ENCODE data around the gene ZSCAN16. TPM values are rescaled to one million over a fixed set of nuclear protein-coding genes. Genes with fewer than 3 reads are reported as not detected.

The ZSCAN16 gene
- total and polyA plus RNA-seq, 10 of the 15 experiments (the other 5 are each of a cell fraction or from before 2014, with no cell fraction given), result 4.6 to 13.8 (median 10.3) TPM

- DNase-seq (ENCODE audit: low read depth, low spot score), result no peak
- no TSS peak for BruUV-seq (replicated peaks)
- RAD21 ChIA-PET (ENCODE audit: unreplicated experiment), result no interaction called here
- SMC1A ChIA-PET (ENCODE audit: uncharacterized antibody, unreplicated experiment), result no interaction called here
- Histone ChIP-seq H3K79me2 (ENCODE audit: control insufficient read depth, insufficient read depth, low read length) (no peaks in the 10 kb centered on the region), H3K27ac (ENCODE audit: control insufficient read depth, insufficient read depth) (no peak overlapping the region), H3K4me1 (ENCODE audit: control insufficient read depth, insufficient read depth, low read length) (no peaks in the 10 kb centered on the region), H2AFZ (ENCODE audit: control insufficient read depth, low read depth, low read length) (no peak overlapping the region), H3K36me3 (ENCODE audit: control insufficient read depth in 2 of 2, insufficient read depth in 2 of 2, low read length in 1 of 2) (peaks cover 9 to 43% of the 10 kb centered on the region in 2 experiments), H3K9me3 (replicated peaks; ENCODE audit: control insufficient read depth, insufficient read depth, low read length) (peaks cover 15% of the 10 kb centered on the region), H3K27me3 (replicated peaks in 1 of 2; ENCODE audit: control insufficient read depth in 2 of 2, insufficient read depth in 2 of 2, low read length in 1 of 2) (no peaks in the 10 kb centered on the region), H3K4me3 (no peak overlapping the region), H3K4me2 (ENCODE audit: control insufficient read depth, insufficient read depth) (no peak overlapping the region), H3K9ac (ENCODE audit: control insufficient read depth, insufficient read depth, low read length) (no peak overlapping the region), H4K20me1 (ENCODE audit: control insufficient read depth, insufficient read depth) (no peaks in the 10 kb centered on the region)
- POLR2A ChIA-PET, result no interaction called here
- CTCF ChIA-PET, result no interaction called here
- in situ Hi-C loops (cut with MboI) (no loop called here), intact Hi-C loops (cut with micrococcal nuclease; ENCODE audit: unreplicated experiment) (no loop called here)
- TF ChIP-seq RAD21 (IDR thresholded peaks at IDR 0.05; ENCODE audit: insufficient read depth, low read depth, low read length) (no peak), STAT1 (conservative IDR thresholded peaks at IDR 0.05) (no peak), NR2C2 (IDR thresholded peaks at IDR 0.05; ENCODE audit: borderline replicate concordance, control insufficient read depth, insufficient read length, low read depth) (no peak), TARDBP (IDR thresholded peaks at IDR 0.05; ENCODE audit: borderline replicate concordance) (no peak), SUPT20H (IDR thresholded peaks at IDR 0.05; ENCODE audit: borderline replicate concordance, control insufficient read depth, low read depth, low read length) (no peak), TBL1XR1 (IDR thresholded peaks at IDR 0.05; ENCODE audit: low read depth, low read length) (no peak)
- FAIRE-seq, result no peak
- no peak for ATAC-seq
Measured at GRCh38 chr6:28154357-28154756, 29.9 kb downstream of the ZSCAN16 start.

- Histone ChIP-seq H3K27me3 (replicated peaks in 1 of 2; ENCODE audit: control insufficient read depth in 2 of 2, insufficient read depth in 2 of 2, low read length in 1 of 2) (no peaks in the 10 kb centered on the region), H3K4me1 (ENCODE audit: control insufficient read depth, insufficient read depth, low read length) (no peaks in the 10 kb centered on the region), H3K4me2 (ENCODE audit: control insufficient read depth, insufficient read depth) (no peak overlapping the region), H3K9ac (ENCODE audit: control insufficient read depth, insufficient read depth, low read length) (no peak overlapping the region), H4K20me1 (ENCODE audit: control insufficient read depth, insufficient read depth) (no peaks in the 10 kb centered on the region), H3K9me3 (replicated peaks; ENCODE audit: control insufficient read depth, insufficient read depth, low read length) (peaks cover 6% of the 10 kb centered on the region), H3K79me2 (ENCODE audit: control insufficient read depth, insufficient read depth, low read length) (no peaks in the 10 kb centered on the region), H3K4me3 (no peak overlapping the region), H2AFZ (ENCODE audit: control insufficient read depth, low read depth, low read length) (no peak overlapping the region), H3K27ac (ENCODE audit: control insufficient read depth, insufficient read depth) (no peak overlapping the region), H3K36me3 (ENCODE audit: control insufficient read depth in 2 of 2, insufficient read depth in 2 of 2, low read length in 1 of 2) (peaks cover 3 to 19% of the 10 kb centered on the region in 2 experiments)
- ATAC-seq (no peak), DNase-seq (ENCODE audit: low read depth, low spot score) (no peak), FAIRE-seq (no peak)
- 96% methylated on average over 3 of the region's 3 CpGs for WGBS (ENCODE audit: insufficient coverage, insufficient replicate concordance, low lambda C conversion rate, missing lambda C conversion rate)
- CTCF ChIA-PET, result no interaction called here
- BruUV-seq (replicated peaks), result no TSS peak
- RAD21 ChIA-PET (ENCODE audit: unreplicated experiment), result no interaction called here
- in situ Hi-C loops (cut with MboI), result no loop called here
- POLR2A ChIA-PET, result no interaction called here
- SMC1A ChIA-PET (ENCODE audit: uncharacterized antibody, unreplicated experiment), result interaction anchor here (0.6 kb wide), 1 partner anchor 225 kb away, joined by 3 read pairs; no protein-coding TSS in a partner anchor
- intact Hi-C loops (cut with micrococcal nuclease; ENCODE audit: unreplicated experiment), result no loop called here
- TF ChIP-seq POLR2AphosphoS2 (IDR thresholded peaks at IDR 0.05; ENCODE audit: low read depth, low read length) (no peak), NFIC (IDR thresholded peaks at IDR 0.05; ENCODE audit: low read depth, low read length) (no peak), ZBTB33 (IDR thresholded peaks at IDR 0.05) (no peak), MEF2B (IDR thresholded peaks at IDR 0.05; ENCODE audit: partially characterized antibody, poor library complexity, severe bottlenecking) (no peak), SP1 (IDR thresholded peaks at IDR 0.05; ENCODE audit: low read depth, low read length) (no peak), IKZF1 (conservative IDR thresholded peaks at IDR 0.05) (no peak), SKIL (IDR thresholded peaks at IDR 0.05; ENCODE audit: low read depth, poor library complexity, severe bottlenecking) (no peak), ZNF622 (IDR thresholded peaks at IDR 0.05) (no peak), POLR2AphosphoS5 (IDR thresholded peaks at IDR 0.05; ENCODE audit: low read length) (no peak), CBFB (IDR thresholded peaks at IDR 0.05; ENCODE audit: low read depth) (no peak), TBL1XR1 (IDR thresholded peaks at IDR 0.05; ENCODE audit: low read depth, low read length) (no peak), SRF (IDR thresholded peaks at IDR 0.05; ENCODE audit: low read depth in 2 of 2, low read length in 2 of 2) (no peak)
Measured at GRCh38 chr6:28158318-28158717, 33.9 kb downstream of the ZSCAN16 start.

Measured in GM12878 (cell line).